ENCODE results near the gene ANKRD11.
A peak's percentile ranks its signal among the peaks of the same experiment; 100 is the strongest.

The ANKRD11 gene

GRCh38 chr16:89365996-89366395 is 124.4 kb downstream of the ANKRD11 start:
- no peaks in the 10 kb centered on the region for H3F3A ChIP-seq (ENCODE audit: low read depth)
- peaks cover 96% of the 10 kb centered on the region for H3K79me2 ChIP-seq (ENCODE audit: insufficient read depth, low read length)
- no peak overlapping the region for H3K4me2 ChIP-seq (ENCODE audit: low read depth, low read length, poor library complexity, severe bottlenecking)
- TF ChIP-seq CTCF (conservative IDR thresholded peaks at IDR 0.05; ENCODE audit: low read length), result no peak
- TF ChIP-seq EZH2phosphoT487 (IDR thresholded peaks at IDR 0.05; ENCODE audit: borderline replicate concordance), result no peak
- no peak overlapping the region for H2AFZ ChIP-seq (ENCODE audit: low read length)
- H3K9me3 ChIP-seq (ENCODE audit: insufficient read depth, low read depth, low read length), result no peaks in the 10 kb centered on the region
- no peak overlapping the region for H3K9ac ChIP-seq (ENCODE audit: low read depth, low read length, poor library complexity, severe bottlenecking)
- no peaks in the 10 kb centered on the region for H3K36me3 ChIP-seq (ENCODE audit: insufficient read depth, low read length)
- H4K20me1 ChIP-seq (ENCODE audit: insufficient read depth, low read length, poor library complexity, severe bottlenecking), result peaks cover 56% of the 10 kb centered on the region
- H3K4me3 ChIP-seq (ENCODE audit: low read length, poor library complexity, severe bottlenecking), result no peak overlapping the region
- H3K27me3 ChIP-seq (ENCODE audit: insufficient read depth, low read length, poor library complexity, severe bottlenecking), result no peaks in the 10 kb centered on the region
- H3K4me1 ChIP-seq (ENCODE audit: insufficient read depth, low read length, poor library complexity, severe bottlenecking), result peaks cover 25% of the 10 kb centered on the region
- H3K9me2 ChIP-seq (replicated peaks; ENCODE audit: low read depth, low read length), result no peaks in the 10 kb centered on the region

- no peaks in the 10 kb centered on the region for H3F3A ChIP-seq (ENCODE audit: low read depth)
- no peak overlapping the region for H3K9ac ChIP-seq (ENCODE audit: low read depth, low read length, poor library complexity, severe bottlenecking)
- no peaks in the 10 kb centered on the region for H3K9me3 ChIP-seq (ENCODE audit: insufficient read depth, low read depth, low read length)
- no peaks in the 10 kb centered on the region for H3K36me3 ChIP-seq (ENCODE audit: insufficient read depth, low read length)
- H3K4me2 ChIP-seq (ENCODE audit: low read depth, low read length, poor library complexity, severe bottlenecking), result no peak overlapping the region
- peaks cover 64% of the 10 kb centered on the region for H4K20me1 ChIP-seq (ENCODE audit: insufficient read depth, low read length, poor library complexity, severe bottlenecking)
- H3K9me2 ChIP-seq (replicated peaks; ENCODE audit: low read depth, low read length), result no peaks in the 10 kb centered on the region
- TF ChIP-seq EZH2phosphoT487 (IDR thresholded peaks at IDR 0.05; ENCODE audit: borderline replicate concordance), result no peak
- no peak for TF ChIP-seq CTCF (conservative IDR thresholded peaks at IDR 0.05; ENCODE audit: low read length)
- H3K79me2 ChIP-seq (ENCODE audit: insufficient read depth, low read length), result peaks cover 93% of the 10 kb centered on the region
- no peak overlapping the region for H3K4me3 ChIP-seq (ENCODE audit: low read length, poor library complexity, severe bottlenecking)
- H2AFZ ChIP-seq (ENCODE audit: low read length), result no peak overlapping the region
- H3K27me3 ChIP-seq (ENCODE audit: insufficient read depth, low read length, poor library complexity, severe bottlenecking), result no peaks in the 10 kb centered on the region
- H3K4me1 ChIP-seq (ENCODE audit: insufficient read depth, low read length, poor library complexity, severe bottlenecking), result peaks cover 34% of the 10 kb centered on the region
These were observed 125.3 kb downstream of the ANKRD11 start for GRCh38 chr16:89365044-89365467.

GRCh38 chr16:89364606-89365005 is 125.8 kb downstream of the ANKRD11 start:
- no peak overlapping the region for H2AFZ ChIP-seq (ENCODE audit: low read length)
- H3K9ac ChIP-seq (ENCODE audit: low read depth, low read length, poor library complexity, severe bottlenecking), result no peak overlapping the region
- no peaks in the 10 kb centered on the region for H3K9me3 ChIP-seq (ENCODE audit: insufficient read depth, low read depth, low read length)
- H3K4me2 ChIP-seq (ENCODE audit: low read depth, low read length, poor library complexity, severe bottlenecking), result peak overlapping the region; percentile 54
- peaks cover 39% of the 10 kb centered on the region for H3K4me1 ChIP-seq (ENCODE audit: insufficient read depth, low read length, poor library complexity, severe bottlenecking)
- H3K79me2 ChIP-seq (ENCODE audit: insufficient read depth, low read length), result peaks cover 93% of the 10 kb centered on the region
- no peaks in the 10 kb centered on the region for H3K27me3 ChIP-seq (ENCODE audit: insufficient read depth, low read length, poor library complexity, severe bottlenecking)
- no peaks in the 10 kb centered on the region for H3K9me2 ChIP-seq (replicated peaks; ENCODE audit: low read depth, low read length)
- peaks cover 68% of the 10 kb centered on the region for H4K20me1 ChIP-seq (ENCODE audit: insufficient read depth, low read length, poor library complexity, severe bottlenecking)
- no peaks in the 10 kb centered on the region for H3K36me3 ChIP-seq (ENCODE audit: insufficient read depth, low read length)
- H3F3A ChIP-seq (ENCODE audit: low read depth), result no peaks in the 10 kb centered on the region
- no peak for TF ChIP-seq EZH2phosphoT487 (IDR thresholded peaks at IDR 0.05; ENCODE audit: borderline replicate concordance)
- TF ChIP-seq CTCF (conservative IDR thresholded peaks at IDR 0.05; ENCODE audit: low read length), result no peak
- no peak overlapping the region for H3K4me3 ChIP-seq (ENCODE audit: low read length, poor library complexity, severe bottlenecking)

Data from Loucy (cell line).